Mammary epithelial cell (primary cell): ENCODE data around the gene GJA1.

ENCODE experiments used
- CTCF ChIP-seq, 2 donors: IDR thresholded peaks in 1 of 2; conservative IDR thresholded peaks in 1 of 2; 2 replicates each; pipeline ENCODE4 v1.5.1; 2011 to 2012; ENCODE audit warnings: inconsistent platforms in 2 of 2, low read length in 2 of 2, mild to moderate bottlenecking in 2 of 2, control low read depth in 1 of 2, low read depth in 1 of 2; ENCODE audit not compliant: insufficient read depth in 1 of 2; ENCODE audit errors: extremely low read depth in 1 of 2
- EZH2 ChIP-seq: IDR thresholded peaks from 2 replicates; pipeline ENCODE4 v1.6.1; 2012; ENCODE audit warnings: low read length, inconsistent platforms, borderline replicate concordance

GRCh38 chr6:121434037-121434770, 1.2 kb upstream of the GJA1 start:
- TF ChIP-seq CTCF (conservative IDR thresholded peaks at IDR 0.05 in 1 of 2, IDR thresholded peaks at IDR 0.05 in 1 of 2; ENCODE audit: extremely low read depth in 1 of 2, insufficient read depth in 1 of 2, low read depth in 1 of 2, low read length in 2 of 2): no peak
- TF ChIP-seq EZH2: no peak
